Thyroid gland (tissue), 4 donors: Measurements from ENCODE around the gene MGLL. TPM values are rescaled to one million over a fixed set of nuclear protein-coding genes. Genes with fewer than 3 reads are reported as not detected.

Experiments
- DNase-seq, 2 donors: peaks; one replicate each; pipeline ENCODE4 v3.0.0-alpha.2; 2019
- H3K27ac ChIP-seq, 3 donors: fragments of 200-600 bp; sonication (generic); 1 replicate in 2 of 3; 2 replicates in 1 of 3; pipeline ENCODE4 v1.5.1; 2016 to 2019; ENCODE audit warnings: mild to moderate bottlenecking in 1 of 3, moderate library complexity in 1 of 3
- H3K27me3 ChIP-seq: fragments of 200-600 bp; sonication (generic); one replicate; pipeline ENCODE4 v1.5.1; 2019
- H3K36me3 ChIP-seq, 2 donors: fragments of 200-600 bp; sonication (generic); one replicate each; pipeline ENCODE4 v1.5.1; 2016 to 2019
- H3K4me1 ChIP-seq, 2 donors: fragments of 200-600 bp; sonication (generic); one replicate each; pipeline ENCODE4 v1.5.1; 2017 to 2019
- H3K4me3 ChIP-seq, 3 donors: fragments of 200-600 bp; sonication (generic); replicated peaks in 1 of 3; 1 replicate in 2 of 3; 2 replicates in 1 of 3; pipeline ENCODE4 v1.5.1; 2016; ENCODE audit warnings: mild to moderate bottlenecking in 1 of 3
- H3K9me3 ChIP-seq: fragments of 200-600 bp; sonication (generic); one replicate; pipeline ENCODE4 v1.5.1; 2017
- POLR2A ChIP-seq, 2 donors: fragments of 450-650 bp; IDR thresholded peaks; one replicate each; pipeline ENCODE4 v1.6.1; 2017; ENCODE audit warnings: antibody characterized with exemption in 2 of 2, mild to moderate bottlenecking in 2 of 2, moderate library complexity in 1 of 2
- WGBS, 2 donors: methylation state at CpG; one replicate each; pipeline ENCODE4 v1.1.5; 2017; 5-methylcytosine and 5-hydroxymethylcytosine counted together
- intact Hi-C: fragments of 100-400 bp; cut with DNase I; formaldehyde crosslinking; loops from one replicate; pipeline ENCODE4 v1.15.1; 2023
- total RNA-seq, 4 donors: library from RNA; depleted of rRNA; stranded (reverse); fragments of >200 nt; gene quantifications; one replicate each; pipeline ENCODE4 v1.2.3, GENCODE V29; 2016
- TF ChIP-seq, protein P1 (sequence below), 6 experiments: fragments of 200-600 bp in 3 of 6; fragments of 450-650 bp in 3 of 6; sonication (generic) in 3 of 6; IDR thresholded peaks; one replicate each; pipeline ENCODE4 v1.5.1; 2016 to 2019; ENCODE audit warnings: antibody characterized with exemption in 6 of 6, mild to moderate bottlenecking in 2 of 6, inconsistent platforms in 1 of 6, moderate library complexity in 1 of 6

MGLL gene
- total RNA-seq, 4 donors from 2014 or later = 12.4 to 24.7 (median 18.4) TPM

- Histone ChIP-seq H3K4me1 (no peaks in the 10 kb centered on the region), H3K27me3 (no peaks in the 10 kb centered on the region), H3K27ac (no peak overlapping the region), H3K36me3 (no peaks in the 10 kb centered on the region), H3K9me3 (no peaks in the 10 kb centered on the region), H3K4me3 (no peak overlapping the region)
- no peak for DNase-seq
- 70 to 88% methylated on average over 2 of the region's 2 CpGs for WGBS, 2 donors
- TF ChIP-seq, protein P1, sequence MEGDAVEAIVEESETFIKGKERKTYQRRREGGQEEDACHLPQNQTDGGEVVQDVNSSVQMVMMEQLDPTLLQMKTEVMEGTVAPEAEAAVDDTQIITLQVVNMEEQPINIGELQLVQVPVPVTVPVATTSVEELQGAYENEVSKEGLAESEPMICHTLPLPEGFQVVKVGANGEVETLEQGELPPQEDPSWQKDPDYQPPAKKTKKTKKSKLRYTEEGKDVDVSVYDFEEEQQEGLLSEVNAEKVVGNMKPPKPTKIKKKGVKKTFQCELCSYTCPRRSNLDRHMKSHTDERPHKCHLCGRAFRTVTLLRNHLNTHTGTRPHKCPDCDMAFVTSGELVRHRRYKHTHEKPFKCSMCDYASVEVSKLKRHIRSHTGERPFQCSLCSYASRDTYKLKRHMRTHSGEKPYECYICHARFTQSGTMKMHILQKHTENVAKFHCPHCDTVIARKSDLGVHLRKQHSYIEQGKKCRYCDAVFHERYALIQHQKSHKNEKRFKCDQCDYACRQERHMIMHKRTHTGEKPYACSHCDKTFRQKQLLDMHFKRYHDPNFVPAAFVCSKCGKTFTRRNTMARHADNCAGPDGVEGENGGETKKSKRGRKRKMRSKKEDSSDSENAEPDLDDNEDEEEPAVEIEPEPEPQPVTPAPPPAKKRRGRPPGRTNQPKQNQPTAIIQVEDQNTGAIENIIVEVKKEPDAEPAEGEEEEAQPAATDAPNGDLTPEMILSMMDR (IDR thresholded peaks at IDR 0.05) = no peak
- TF ChIP-seq POLR2A (IDR thresholded peaks at IDR 0.05) = no peak
- intact Hi-C loops = no loop called here
Observed at GRCh38 chr3:127856801-127857200, 34.5 kb upstream of the MGLL start.

DNA sequence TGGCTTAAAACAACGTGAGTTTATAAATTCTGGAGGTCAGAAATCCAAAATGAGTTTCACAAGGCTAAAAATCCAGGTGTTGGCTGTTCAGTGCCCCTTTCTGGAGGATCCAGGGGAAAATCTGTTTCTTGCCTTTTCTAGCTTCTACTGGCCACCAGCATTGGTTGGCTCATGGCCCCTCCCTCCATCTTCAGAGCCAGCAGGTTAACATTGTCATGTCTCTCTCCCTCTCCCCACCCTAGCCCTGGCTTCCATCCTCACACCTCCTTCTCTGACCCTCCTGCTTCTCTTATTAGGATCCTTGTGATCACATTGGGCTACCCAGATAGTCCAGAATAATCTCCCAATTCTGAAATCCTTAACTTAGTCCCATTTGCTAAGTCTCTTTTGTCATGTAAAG lies 32.9 kb upstream of the MGLL start:
- intact Hi-C loops = no loop called here
- no peak for TF ChIP-seq POLR2A (IDR thresholded peaks at IDR 0.05)
- TF ChIP-seq, protein P1 (IDR thresholded peaks at IDR 0.05) = no peak
- no peak for DNase-seq
- H3K27ac ChIP-seq = no peak overlapping the region
- WGBS, 2 donors = 90 to 93% methylated on average over 1 of the region's 1 CpG
- H3K36me3 ChIP-seq = no peaks in the 10 kb centered on the region
- H3K4me1 ChIP-seq = no peaks in the 10 kb centered on the region
- no peak overlapping the region for H3K4me3 ChIP-seq
- no peaks in the 10 kb centered on the region for H3K9me3 ChIP-seq
- no peaks in the 10 kb centered on the region for H3K27me3 ChIP-seq

DNA sequence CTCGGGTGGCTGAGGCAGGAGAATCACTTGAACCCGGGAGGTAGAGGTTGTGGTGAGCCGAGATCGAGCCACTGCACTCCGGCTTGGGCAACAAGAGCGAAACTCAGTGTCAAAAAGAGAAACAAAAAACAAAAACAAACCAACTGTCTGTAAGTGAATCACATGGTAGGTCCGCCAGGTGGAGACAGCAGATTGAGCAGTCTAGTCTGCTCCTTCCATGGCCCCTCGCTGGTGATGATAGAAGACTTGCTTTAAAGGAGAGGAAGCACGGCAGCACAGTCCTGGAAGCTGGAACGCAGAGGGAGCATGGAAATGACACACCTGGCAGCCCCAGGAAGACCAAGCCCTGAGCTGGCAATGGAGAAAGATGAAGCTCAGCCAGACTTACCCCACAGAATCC lies 31.4 kb upstream of the MGLL start:
- Histone ChIP-seq H3K36me3 (no peaks in the 10 kb centered on the region), H3K4me3 (no peak overlapping the region), H3K27ac (no peak overlapping the region), H3K9me3 (no peaks in the 10 kb centered on the region), H3K27me3 (no peaks in the 10 kb centered on the region), H3K4me1 (no peaks in the 10 kb centered on the region)
- TF ChIP-seq, protein P1 (IDR thresholded peaks at IDR 0.05) = no peak
- TF ChIP-seq POLR2A (IDR thresholded peaks at IDR 0.05) = no peak
- DNase-seq = no peak
- WGBS, 2 donors = 88 to 91% methylated on average over 10 of the region's 10 CpGs
- intact Hi-C loops = no loop called here

DNA sequence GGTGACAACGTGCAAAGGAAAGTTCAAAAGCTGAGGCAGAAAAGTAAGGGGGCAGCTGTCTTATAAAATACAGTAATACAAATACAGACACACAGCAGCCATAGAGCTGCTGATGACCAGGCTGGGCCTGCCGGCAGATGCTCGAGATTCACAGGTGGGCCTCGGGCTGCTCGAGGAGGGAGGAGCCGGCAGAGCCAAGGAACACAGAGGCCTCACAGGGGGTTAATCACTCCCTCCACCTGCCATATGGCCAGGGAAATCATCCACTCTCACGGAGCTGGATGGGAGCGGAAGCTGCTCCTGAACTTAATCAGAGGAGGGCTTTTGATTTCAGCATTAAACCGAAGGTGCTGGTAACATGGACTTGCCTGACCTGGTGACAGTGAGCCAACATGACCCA lies 29.6 kb upstream of the MGLL start:
- 77 to 80% methylated on average over 8 to 9 of the region's 9 CpGs for WGBS, 2 donors
- H3K9me3 ChIP-seq = no peaks in the 10 kb centered on the region
- no peaks in the 10 kb centered on the region for H3K36me3 ChIP-seq
- no peak overlapping the region for H3K27ac ChIP-seq
- no peaks in the 10 kb centered on the region for H3K27me3 ChIP-seq
- TF ChIP-seq, protein P1 (IDR thresholded peaks at IDR 0.05) = no peak
- TF ChIP-seq POLR2A (IDR thresholded peaks at IDR 0.05) = no peak
- no peak for DNase-seq
- H3K4me1 ChIP-seq = peaks cover 0 to 6% of the 10 kb centered on the region in 2 donors
- intact Hi-C loops = no loop called here
- H3K4me3 ChIP-seq = no peak overlapping the region

DNA sequence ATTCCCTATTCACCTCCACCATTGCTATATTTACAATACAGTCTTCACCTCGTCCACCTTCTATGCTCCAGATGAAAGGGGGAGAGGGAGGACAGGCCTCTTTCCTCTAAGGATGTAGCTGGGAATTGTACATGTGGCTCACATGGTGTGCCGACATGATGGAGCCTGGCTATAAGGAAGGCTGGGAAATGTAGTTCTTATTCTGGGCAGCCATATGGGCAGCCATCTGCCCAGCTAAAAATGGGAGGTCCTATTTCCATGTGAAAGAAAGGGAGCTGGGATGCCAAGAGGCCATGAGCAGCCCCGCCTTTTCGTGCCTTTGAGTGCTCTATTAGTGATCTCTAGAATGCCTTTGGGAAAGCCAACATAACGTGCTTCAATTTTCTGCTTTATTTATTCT lies 27.1 kb upstream of the MGLL start:
- Histone ChIP-seq H3K27me3 (no peaks in the 10 kb centered on the region), H3K9me3 (no peaks in the 10 kb centered on the region), H3K27ac (no peak overlapping the region), H3K36me3 (no peaks in the 10 kb centered on the region), H3K4me3 (no peak overlapping the region), H3K4me1 (peaks cover 0 to 6% of the 10 kb centered on the region in 2 donors)
- no peak for DNase-seq
- whole genome bisulfite sequencing, 2 donors = 91 to 95% methylated on average over 5 of the region's 5 CpGs
- intact Hi-C loops = no loop called here
- TF ChIP-seq POLR2A (IDR thresholded peaks at IDR 0.05) = no peak
- TF ChIP-seq, protein P1 (IDR thresholded peaks at IDR 0.05) = no peak
